Endothelial cell of umbilical vein (primary cell): ENCODE measurements around the gene SRSF10. TPM values are rescaled to one million over a fixed set of nuclear protein-coding genes. Genes with fewer than 3 reads are reported as not detected.

ENCODE experiments used
- BruUV-seq: library from RNA; stranded (reverse); fragments of 400-500 nt; replicated peaks from 2 replicates; lab custom pipeline; 2021; lab: Mats Ljungman, UMichigan
- CTCF ChIA-PET: fragments of 300-600, 350-600 bp; sonication (Branson Sonifier 250); formaldehyde crosslinking; loops from one replicate; lab custom pipeline; 2021; ENCODE audit warnings: antibody characterized with exemption, inconsistent platforms; lab: Charles Lee
- POLR2A ChIA-PET: fragments of 300-600, 350-600 bp; sonication (Branson Sonifier 250); formaldehyde crosslinking; loops from one replicate; lab custom pipeline; 2021; ENCODE audit warnings: antibody characterized with exemption, inconsistent platforms; lab: Charles Lee
- DNase-seq: peaks from one replicate; pipeline ENCODE4 v3.0.0-alpha.2; 2011; ENCODE audit warnings: low read depth, low spot score
- FAIRE-seq: peaks from 2 replicates; lab custom pipeline; 2011; peaks lifted over from hg19 to GRCh38; lab: Jason Lieb, UNC
- H2AFZ ChIP-seq: 2 replicates; pipeline ENCODE4 v1.6.0; 2012; ENCODE audit warnings: low read depth, low read length, control low read depth, inconsistent platforms
- H3K27ac ChIP-seq: 2 replicates; pipeline ENCODE4 v1.5.1; 2011; ENCODE audit warnings: low read depth, mild to moderate bottlenecking, control low read depth, low read length, moderate library complexity; ENCODE audit not compliant: insufficient read depth
- H3K27me3 ChIP-seq, 2 experiments: 2 replicates each; pipeline versions ENCODE4 v1.6.0 to v1.6.1; 2011; ENCODE audit warnings: low read length in 2 of 2, mixed read lengths in 1 of 2; ENCODE audit not compliant: control insufficient read depth in 2 of 2, insufficient read depth in 2 of 2
- H3K36me3 ChIP-seq, 2 experiments: 2 replicates in 1 of 2; 3 replicates in 1 of 2; pipeline ENCODE4 v1.5.1; 2011; ENCODE audit warnings: low read length in 2 of 2, mild to moderate bottlenecking in 1 of 2, moderate library complexity in 1 of 2; ENCODE audit not compliant: control insufficient read depth in 2 of 2, insufficient read depth in 2 of 2; ENCODE audit errors: extremely low read depth in 1 of 2
- H3K4me1 ChIP-seq: 3 replicates; pipeline ENCODE4 v1.5.1; 2011; ENCODE audit warnings: mild to moderate bottlenecking, low read length; ENCODE audit not compliant: control insufficient read depth, insufficient read depth; ENCODE audit errors: extremely low read depth
- H3K4me2 ChIP-seq: 2 replicates; pipeline ENCODE4 v1.6.1; 2011; ENCODE audit warnings: low read length, control low read depth, mixed read lengths; ENCODE audit not compliant: insufficient read depth
- H3K4me3 ChIP-seq, 3 experiments: fragments of 200-600 bp in 1 of 3; sonication (generic), shearing (Covaris generic) in 1 of 3; replicated peaks in 1 of 3; 2 replicates each; pipeline ENCODE4 v1.5.1; 2011 to 2016; ENCODE audit warnings: control low read depth in 3 of 3, low read length in 3 of 3, mild to moderate bottlenecking in 2 of 3, inconsistent platforms in 1 of 3, low read depth in 1 of 3, moderate library complexity in 1 of 3; ENCODE audit not compliant: insufficient read depth in 1 of 3
- H3K79me2 ChIP-seq: 2 replicates; pipeline ENCODE4 v1.6.0; 2012; ENCODE audit warnings: low read length, inconsistent platforms; ENCODE audit not compliant: control insufficient read depth, insufficient read depth
- H3K9ac ChIP-seq: replicated peaks from 2 replicates; pipeline ENCODE3; 2011; ENCODE audit warnings: low read length, control low read depth; ENCODE audit not compliant: insufficient read depth; ENCODE audit errors: extremely low read depth
- H3K9me1 ChIP-seq: replicated peaks from 3 replicates; pipeline ENCODE4 v1.6.0; 2011; ENCODE audit warnings: mild to moderate bottlenecking, low read length; ENCODE audit not compliant: control insufficient read depth, insufficient read depth; ENCODE audit errors: extremely low read depth
- H3K9me3 ChIP-seq: replicated peaks from 2 replicates; pipeline ENCODE4 v1.5.1; 2012; ENCODE audit warnings: low read length, inconsistent platforms; ENCODE audit not compliant: control insufficient read depth, insufficient read depth
- H4K20me1 ChIP-seq: replicated peaks from 2 replicates; pipeline ENCODE3; 2011; ENCODE audit warnings: mild to moderate bottlenecking, low read length; ENCODE audit not compliant: control insufficient read depth, insufficient read depth; ENCODE audit errors: extremely low read depth
- CTCF ChIP-seq, 2 donors: IDR thresholded peaks; 1 replicate in 1 of 2; 2 replicates in 1 of 2; pipeline ENCODE4 v1.5.1; 2011; ENCODE audit warnings: low read length in 2 of 2, mild to moderate bottlenecking in 2 of 2, moderate library complexity in 2 of 2, control low read depth in 1 of 2, inconsistent platforms in 1 of 2, low read depth in 1 of 2; ENCODE audit not compliant: insufficient read depth in 1 of 2; ENCODE audit errors: extremely low read depth in 1 of 2
- EZH2 ChIP-seq: IDR thresholded peaks from 2 replicates; pipeline ENCODE4 v1.6.1; 2012; ENCODE audit warnings: borderline replicate concordance, low read depth, mild to moderate bottlenecking, moderate library complexity, low read length, inconsistent platforms; ENCODE audit not compliant: severe bottlenecking
- FOS ChIP-seq: IDR thresholded peaks from 2 replicates; pipeline ENCODE4 v1.6.1; 2011; ENCODE audit warnings: mild to moderate bottlenecking, low read length, moderate library complexity, borderline replicate concordance; ENCODE audit not compliant: insufficient read depth
- GATA2 ChIP-seq: IDR thresholded peaks from 2 replicates; pipeline ENCODE4 v1.7.0; 2011; ENCODE audit warnings: low read depth, mild to moderate bottlenecking, moderate library complexity, mixed read lengths, low read length; ENCODE audit not compliant: insufficient read length, insufficient read depth
- JUN ChIP-seq: IDR thresholded peaks from 2 replicates; pipeline ENCODE4 v1.6.1; 2011; ENCODE audit warnings: borderline replicate concordance, low read depth; ENCODE audit not compliant: insufficient read length, insufficient read depth
- MAX ChIP-seq: IDR thresholded peaks from 2 replicates; pipeline ENCODE4 v1.6.1; 2011; ENCODE audit not compliant: insufficient read depth, insufficient read length
- MYC ChIP-seq: IDR thresholded peaks from one replicate; pipeline ENCODE4 v1.6.1; 2011; ENCODE audit warnings: mild to moderate bottlenecking, low read depth, low read length
- POLR2A ChIP-seq: IDR thresholded peaks from 2 replicates; pipeline ENCODE4 v1.6.1; 2012; ENCODE audit warnings: low read depth, mild to moderate bottlenecking, control low read depth, low read length
- POLR2AphosphoS5 ChIP-seq: IDR thresholded peaks from 2 replicates; pipeline ENCODE4 v1.6.1; 2012; ENCODE audit warnings: low read depth, mild to moderate bottlenecking, control low read depth, low read length, moderate library complexity; ENCODE audit not compliant: insufficient read depth
- dilution Hi-C: fragments of 300-500 bp; cut with MboI; formaldehyde crosslinking; loops from one replicate; pipeline ENCODE4 v1.15.0; 2019; ENCODE audit warnings: low sequenced_read_pairs; ENCODE audit not compliant: extremely low pct_ligation_motif_present
- intact Hi-C: fragments of 100-400 bp; cut with micrococcal nuclease; formaldehyde crosslinking; loops from one replicate; pipeline ENCODE4 v1.10.0; 2022
- polyA plus RNA-seq, 4 experiments: library from polyadenylated mRNA; depleted of rRNA in 3 of 4; stranded (reverse) in 3 of 4; unstranded in 1 of 4; fragments of >200 nt; gene quantifications; 2 replicates each; pipeline versions ENCODE4 v1.2.1 to v1.2.3, GENCODE V29; 2011 to 2012; ENCODE audit warnings: missing spikeins in 1 of 4
- total RNA-seq: library from RNA; stranded (reverse); gene quantifications from 2 replicates; pipeline ENCODE4 v1.2.3, GENCODE V29; 2021

Gene SRSF10
- total and polyA plus RNA-seq, 2 donors (not counting 3 experiments of a cell fraction or from before 2014, with no cell fraction given): 124 to 135 TPM

DNA sequence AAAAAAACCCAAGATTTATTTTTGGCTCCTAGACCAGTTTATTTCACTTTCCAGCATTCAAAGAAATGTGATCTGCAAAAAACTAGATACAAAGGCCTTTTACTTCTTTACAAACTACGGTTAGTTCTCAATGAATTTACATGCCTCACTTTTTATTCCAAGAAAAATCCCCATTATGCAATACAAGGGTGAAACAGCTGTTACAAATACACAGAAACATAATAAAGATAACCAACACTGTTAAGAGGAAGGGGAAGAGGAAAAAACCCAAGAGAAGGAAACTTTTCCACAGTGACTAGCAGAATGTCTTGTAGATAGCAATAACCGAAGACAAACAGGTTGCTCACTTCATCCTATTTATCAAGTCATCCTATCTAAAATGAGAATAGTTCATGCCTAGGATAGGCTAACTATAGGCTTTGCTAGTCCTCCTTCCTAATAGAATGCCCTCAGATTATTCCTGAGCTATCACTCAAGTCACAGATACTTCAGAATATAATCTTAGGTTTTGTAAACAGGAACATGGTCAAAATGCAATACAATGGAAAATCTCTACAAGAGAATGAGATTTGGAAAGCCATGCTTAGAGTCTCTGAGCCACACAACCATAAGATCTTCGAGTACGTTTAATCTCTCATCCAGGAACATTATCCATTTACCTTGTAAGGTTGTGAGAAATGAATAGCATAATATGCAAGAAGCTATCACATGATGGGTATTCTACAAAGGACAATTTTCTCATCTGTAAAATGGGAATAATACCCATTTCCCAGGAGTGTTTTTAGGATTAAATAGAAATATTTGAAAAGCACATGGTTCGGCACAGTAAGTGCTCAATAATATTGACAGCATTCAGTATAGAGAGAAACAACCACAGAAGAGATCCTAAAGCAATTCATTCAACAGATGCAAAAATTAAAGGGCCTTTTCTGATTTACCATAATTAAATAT, 15.1 kb downstream of the SRSF10 start:
- Histone ChIP-seq H3K79me2 (peaks cover 42% of the 10 kb centered on the region), H3K27ac (no peak overlapping the region), H3K4me2 (no peak overlapping the region), H3K27me3 (no peaks in the 10 kb centered on the region), H3K9me3 (no peaks in the 10 kb centered on the region), H2AFZ (no peak overlapping the region), H3K4me1 (peaks cover 13% of the 10 kb centered on the region), H3K36me3 (peaks cover 0 to 23% of the 10 kb centered on the region in 2 experiments), H3K9ac (no peak overlapping the region), H3K9me1 (no peaks in the 10 kb centered on the region), H3K4me3 (no peak overlapping the region), H4K20me1 (peaks cover 5% of the 10 kb centered on the region)
- dilution Hi-C loops: no loop called here
- BruUV-seq: no TSS peak
- peak; percentile 60 for DNase-seq
- intact Hi-C loops: no loop called here
- ChIA-PET CTCF (interaction anchor here (0.6 to 4.8 kb wide), 9 partner anchors 13 to 193 kb away, joined by 3 to 30 read pairs (median 4); partner anchors contain the start of gene MYOM3), POLR2A (no interaction called here)
- no peak for FAIRE-seq
- TF ChIP-seq MYC (no peak), JUN (no peak), POLR2A (no peak), POLR2AphosphoS5 (no peak), FOS (no peak), GATA2 (no peak), CTCF (IDR thresholded peaks at IDR 0.05; ENCODE audit: extremely low read depth in 1 of 2, insufficient read depth in 1 of 2, low read depth in 1 of 2, low read length in 2 of 2) (no peak), EZH2 (no peak), MAX (no peak)
